B cell (primary cell): ENCODE results near the gene DCP1A. TPM values are rescaled to one million over a fixed set of nuclear protein-coding genes. Genes with fewer than 3 reads are reported as not detected.

Experiments used
- ATAC-seq: fragments of 200-7000 bp; cut with Tn5 transposase; one replicate; pipeline ENCODE4 v1.10.0; 2021; ENCODE audit warnings: low read depth, mild to moderate bottlenecking, moderate number of reproducible peaks, moderate library complexity
- CTCF ChIA-PET: fragments of 350-600 bp; sonication (Branson Sonifier 250); formaldehyde crosslinking; loops from one replicate; lab custom pipeline; 2021; ENCODE audit warnings: antibody characterized with exemption, inconsistent platforms; lab: Charles Lee
- POLR2A ChIA-PET: fragments of 350-600 bp; sonication (Branson Sonifier 250); formaldehyde crosslinking; loops from one replicate; lab custom pipeline; 2021; ENCODE audit warnings: antibody characterized with exemption; lab: Charles Lee
- DNase-seq: peaks from one replicate; pipeline ENCODE4 v3.0.0; 2013
- H2AFZ ChIP-seq: 2 replicates; pipeline ENCODE4 v1.6.1; 2012; ENCODE audit warnings: mild to moderate bottlenecking, low read depth, low read length; ENCODE audit not compliant: insufficient read depth, poor library complexity, severe bottlenecking
- H3K27ac ChIP-seq, 2 donors: 1 replicate in 1 of 2; 2 replicates in 1 of 2; pipeline ENCODE4 v1.5.1; 2012 to 2013; ENCODE audit warnings: low read length in 2 of 2, mild to moderate bottlenecking in 2 of 2, moderate library complexity in 1 of 2
- H3K27me3 ChIP-seq, 4 experiments: fragments of 200-600 bp in 1 of 4; sonication (generic) in 1 of 4; replicated peaks in 1 of 4; 1 replicate in 2 of 4; 2 replicates in 2 of 4; pipeline versions ENCODE4 v1.6.1 to v1.7.0; 2013 to 2016; ENCODE audit warnings: low read length in 3 of 4, mild to moderate bottlenecking in 2 of 4, mixed read lengths in 1 of 4, moderate library complexity in 1 of 4; ENCODE audit not compliant: insufficient read depth in 4 of 4, control insufficient read depth in 3 of 4; ENCODE audit errors: control extremely low read depth in 1 of 4
- H3K36me3 ChIP-seq, 2 experiments: replicated peaks in 1 of 2; 1 replicate in 1 of 2; 2 replicates in 1 of 2; pipeline versions ENCODE4 v1.6.1 to v1.7.1; 2013; ENCODE audit warnings: low read length in 1 of 2; ENCODE audit not compliant: insufficient read depth in 2 of 2, control insufficient read depth in 1 of 2; ENCODE audit errors: control extremely low read depth in 1 of 2, extremely low read depth in 1 of 2
- H3K4me1 ChIP-seq, 2 donors: fragments of 200-600 bp in 1 of 2; sonication (generic) in 1 of 2; 1 replicate in 1 of 2; 2 replicates in 1 of 2; pipeline versions ENCODE4 v1.5.1 to v1.6.1; 2013 to 2017; ENCODE audit warnings: low read length in 2 of 2; ENCODE audit not compliant: control insufficient read depth in 2 of 2, insufficient read depth in 2 of 2
- H3K4me2 ChIP-seq: replicated peaks from 2 replicates; pipeline ENCODE3; 2012; ENCODE audit warnings: mild to moderate bottlenecking, low read depth, low read length; ENCODE audit not compliant: poor library complexity, severe bottlenecking
- H3K4me3 ChIP-seq, 5 experiments: fragments of 200-600 bp in 1 of 5; sonication (generic) in 1 of 5; 1 replicate in 3 of 5; 2 replicates in 2 of 5; pipeline versions ENCODE4 v1.5.1 to v1.7.0; 2011 to 2016; ENCODE audit warnings: low read length in 4 of 5, mild to moderate bottlenecking in 4 of 5, low read depth in 2 of 5, control low read depth in 1 of 5, moderate library complexity in 1 of 5; ENCODE audit not compliant: insufficient read depth in 1 of 5; ENCODE audit errors: control extremely low read depth in 1 of 5, extremely low read depth in 1 of 5
- H3K79me2 ChIP-seq: fragments of 200-600 bp; sonication (generic); one replicate; pipeline ENCODE4 v1.6.0; 2016; ENCODE audit warnings: low read length; ENCODE audit not compliant: control insufficient read depth, insufficient read depth
- H3K9ac ChIP-seq: fragments of 200-600 bp; sonication (generic); 2 replicates; pipeline ENCODE4 v1.6.1; 2017; ENCODE audit warnings: mild to moderate bottlenecking, low read length, moderate library complexity
- H3K9me3 ChIP-seq, 3 donors: one replicate each; pipeline versions ENCODE4 v1.6.1 to v1.7.1; 2013; ENCODE audit warnings: low read length in 2 of 3; ENCODE audit not compliant: control insufficient read depth in 2 of 3, insufficient read depth in 1 of 3; ENCODE audit errors: control extremely low read depth in 1 of 3
- H4K20me1 ChIP-seq: 2 replicates; pipeline ENCODE4 v1.6.0; 2012; ENCODE audit warnings: mild to moderate bottlenecking, low read length; ENCODE audit not compliant: insufficient read depth, control insufficient read depth, poor library complexity, severe bottlenecking
- H3K27ac Mint-ChIP-seq: one replicate; pipeline ENCODE4 v1.8.0; 2021; ENCODE audit warnings: mixed read lengths
- H3K27me3 Mint-ChIP-seq: one replicate; pipeline ENCODE4 v1.8.0; 2021; ENCODE audit warnings: mixed read lengths
- H3K4me1 Mint-ChIP-seq: one replicate; pipeline ENCODE4 v1.8.0; 2021; ENCODE audit warnings: mixed read lengths
- H3K4me3 Mint-ChIP-seq: one replicate; pipeline ENCODE4 v1.8.0; 2021; ENCODE audit warnings: mixed read lengths
- H3K9me3 Mint-ChIP-seq: one replicate; pipeline ENCODE4 v1.8.0; 2022; ENCODE audit warnings: mixed read lengths; ENCODE audit not compliant: insufficient read depth
- EZH2 ChIP-seq: IDR thresholded peaks from 2 replicates; pipeline ENCODE4 v1.6.1; 2012; ENCODE audit warnings: borderline replicate concordance, low read depth, mild to moderate bottlenecking, moderate library complexity, low read length; ENCODE audit not compliant: insufficient read depth, poor library complexity, severe bottlenecking
- WGBS: methylation state at CpG from one replicate; pipeline ENCODE4 v1.1.5; 2013; ENCODE audit warnings: missing lambda C conversion rate; ENCODE audit not compliant: insufficient coverage; 5-methylcytosine and 5-hydroxymethylcytosine counted together
- intact Hi-C: fragments of 100-400 bp; cut with micrococcal nuclease; formaldehyde crosslinking; loops from one replicate; pipeline ENCODE4 v1.10.0; 2022
- polyA plus RNA-seq: library from polyadenylated mRNA; depleted of rRNA; stranded (reverse); fragments of >200 nt; gene quantifications from 2 replicates; pipeline ENCODE4 v1.2.3, GENCODE V29; 2012
- total RNA-seq, 2 donors: library from RNA; stranded (reverse); fragments of 120-200 nt in 1 of 2; gene quantifications; 1 replicate in 1 of 2; 2 replicates in 1 of 2; pipeline versions ENCODE4 v1.2.3 to v1.2.4, GENCODE V29; 2013 to 2022
- TF ChIP-seq, protein P1 (sequence below): fragments of 200-600 bp; IDR thresholded peaks from one replicate; pipeline ENCODE4 v1.8.0; 2022; ENCODE audit warnings: antibody characterized with exemption, mild to moderate bottlenecking

DCP1A gene
- total and polyA plus RNA-seq, 2 donors (not counting 1 experiment from before 2014, with no cell fraction given) = 16.6 to 44.6 TPM

- Mint-ChIP-seq H3K27ac (no peak overlapping the region), H3K27me3 (no peaks in the 10 kb centered on the region), H3K4me1 (peaks cover 26% of the 10 kb centered on the region), H3K4me3 (no peak overlapping the region), H3K9me3 (no peaks in the 10 kb centered on the region)
- DNase-seq (no peak), ATAC-seq (no peak)
- TF ChIP-seq, protein P1, sequence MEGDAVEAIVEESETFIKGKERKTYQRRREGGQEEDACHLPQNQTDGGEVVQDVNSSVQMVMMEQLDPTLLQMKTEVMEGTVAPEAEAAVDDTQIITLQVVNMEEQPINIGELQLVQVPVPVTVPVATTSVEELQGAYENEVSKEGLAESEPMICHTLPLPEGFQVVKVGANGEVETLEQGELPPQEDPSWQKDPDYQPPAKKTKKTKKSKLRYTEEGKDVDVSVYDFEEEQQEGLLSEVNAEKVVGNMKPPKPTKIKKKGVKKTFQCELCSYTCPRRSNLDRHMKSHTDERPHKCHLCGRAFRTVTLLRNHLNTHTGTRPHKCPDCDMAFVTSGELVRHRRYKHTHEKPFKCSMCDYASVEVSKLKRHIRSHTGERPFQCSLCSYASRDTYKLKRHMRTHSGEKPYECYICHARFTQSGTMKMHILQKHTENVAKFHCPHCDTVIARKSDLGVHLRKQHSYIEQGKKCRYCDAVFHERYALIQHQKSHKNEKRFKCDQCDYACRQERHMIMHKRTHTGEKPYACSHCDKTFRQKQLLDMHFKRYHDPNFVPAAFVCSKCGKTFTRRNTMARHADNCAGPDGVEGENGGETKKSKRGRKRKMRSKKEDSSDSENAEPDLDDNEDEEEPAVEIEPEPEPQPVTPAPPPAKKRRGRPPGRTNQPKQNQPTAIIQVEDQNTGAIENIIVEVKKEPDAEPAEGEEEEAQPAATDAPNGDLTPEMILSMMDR = no peak
- no peak for TF ChIP-seq EZH2
- H3K9ac ChIP-seq = no peak overlapping the region
- CTCF ChIA-PET = no interaction called here
- H3K36me3 ChIP-seq = peaks cover 0 to 36% of the 10 kb centered on the region in 2 experiments
- intact Hi-C loops = no loop called here
- no peaks in the 10 kb centered on the region for H3K27me3 ChIP-seq
- peaks cover 0 to 8% (median 0%) of the 10 kb centered on the region in 3 donors for H3K9me3 ChIP-seq
- H3K27ac ChIP-seq = no peak overlapping the region
- no peak overlapping the region for H2AFZ ChIP-seq
- peaks cover 83% of the 10 kb centered on the region for H3K79me2 ChIP-seq
- POLR2A ChIA-PET = no interaction called here
- no peak overlapping the region for H3K4me3 ChIP-seq
- 96% methylated on average over 6 of the region's 8 CpGs for WGBS
- H4K20me1 ChIP-seq = peaks cover 78% of the 10 kb centered on the region
- H3K4me2 ChIP-seq = no peak overlapping the region
- H3K4me1 ChIP-seq = peaks cover 4 to 18% of the 10 kb centered on the region in 2 donors
Measured at GRCh38 chr3:53244271-53244670, 103.1 kb downstream of the DCP1A start.

DNA sequence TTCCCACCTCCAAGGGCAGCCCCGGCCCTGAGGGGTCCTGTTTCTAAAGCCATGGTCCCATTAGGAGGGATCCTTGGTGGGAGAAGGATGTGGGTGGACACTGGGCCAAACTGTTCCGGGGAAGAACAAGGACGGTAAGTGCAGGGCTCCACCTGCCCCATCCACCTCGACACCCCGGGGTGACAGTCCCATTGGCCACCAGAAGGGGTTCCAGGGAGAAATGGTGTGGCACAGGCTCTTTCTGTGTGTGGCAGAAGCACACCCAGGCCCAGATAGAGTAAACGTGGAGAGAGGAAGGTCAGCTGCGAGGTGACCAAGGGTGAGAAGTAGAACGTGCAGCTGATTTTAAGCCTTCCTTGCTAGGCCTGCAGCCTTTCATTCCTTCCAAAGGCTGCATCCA, 103.6 kb downstream of the DCP1A start:
- Histone ChIP-seq H3K9ac (no peak overlapping the region), H3K27me3 (no peaks in the 10 kb centered on the region), H3K4me1 (peaks cover 0 to 13% of the 10 kb centered on the region in 2 donors), H3K79me2 (peaks cover 81% of the 10 kb centered on the region), H3K36me3 (peaks cover 0 to 40% of the 10 kb centered on the region in 2 experiments), H3K27ac (no peak overlapping the region), H3K4me2 (no peak overlapping the region), H3K4me3 (no peak overlapping the region), H4K20me1 (peaks cover 76% of the 10 kb centered on the region), H3K9me3 (peaks cover 0 to 8% (median 0%) of the 10 kb centered on the region in 3 donors), H2AFZ (no peak overlapping the region)
- no peaks in the 10 kb centered on the region for H3K9me3 Mint-ChIP-seq
- intact Hi-C loops = no loop called here
- ChIA-PET CTCF (no interaction called here), POLR2A (no interaction called here)
- H3K27ac Mint-ChIP-seq = no peak overlapping the region
- WGBS = 93% methylated on average over 6 of the region's 8 CpGs
- ATAC-seq (no peak), DNase-seq (no peak)
- TF ChIP-seq, protein P1 = no peak
- TF ChIP-seq EZH2 = no peak
- no peaks in the 10 kb centered on the region for H3K27me3 Mint-ChIP-seq
- H3K4me1 Mint-ChIP-seq = peaks cover 24% of the 10 kb centered on the region
- no peak overlapping the region for H3K4me3 Mint-ChIP-seq
